Endothelial cell of umbilical vein (primary cell): ENCODE results near the gene SNX25. TPM values are rescaled to one million over a fixed set of nuclear protein-coding genes. Genes with fewer than 3 reads are reported as not detected.

Experiments used
- BruUV-seq: library from RNA; stranded (reverse); fragments of 400-500 nt; replicated peaks from 2 replicates; lab custom pipeline; 2021; lab: Mats Ljungman, UMichigan
- CTCF ChIA-PET: fragments of 300-600, 350-600 bp; sonication (Branson Sonifier 250); formaldehyde crosslinking; loops from one replicate; lab custom pipeline; 2021; ENCODE audit warnings: antibody characterized with exemption, inconsistent platforms; lab: Charles Lee
- POLR2A ChIA-PET: fragments of 300-600, 350-600 bp; sonication (Branson Sonifier 250); formaldehyde crosslinking; loops from one replicate; lab custom pipeline; 2021; ENCODE audit warnings: antibody characterized with exemption, inconsistent platforms; lab: Charles Lee
- DNase-seq: peaks from one replicate; pipeline ENCODE4 v3.0.0-alpha.2; 2011; ENCODE audit warnings: low read depth, low spot score
- FAIRE-seq: peaks from 2 replicates; lab custom pipeline; 2011; peaks lifted over from hg19 to GRCh38; lab: Jason Lieb, UNC
- H2AFZ ChIP-seq: 2 replicates; pipeline ENCODE4 v1.6.0; 2012; ENCODE audit warnings: low read depth, low read length, control low read depth, inconsistent platforms
- H3K27ac ChIP-seq: 2 replicates; pipeline ENCODE4 v1.5.1; 2011; ENCODE audit warnings: low read depth, mild to moderate bottlenecking, control low read depth, low read length, moderate library complexity; ENCODE audit not compliant: insufficient read depth
- H3K27me3 ChIP-seq, 2 experiments: 2 replicates each; pipeline versions ENCODE4 v1.6.0 to v1.6.1; 2011; ENCODE audit warnings: low read length in 2 of 2, mixed read lengths in 1 of 2; ENCODE audit not compliant: control insufficient read depth in 2 of 2, insufficient read depth in 2 of 2
- H3K36me3 ChIP-seq, 2 experiments: 2 replicates in 1 of 2; 3 replicates in 1 of 2; pipeline ENCODE4 v1.5.1; 2011; ENCODE audit warnings: low read length in 2 of 2, mild to moderate bottlenecking in 1 of 2, moderate library complexity in 1 of 2; ENCODE audit not compliant: control insufficient read depth in 2 of 2, insufficient read depth in 2 of 2; ENCODE audit errors: extremely low read depth in 1 of 2
- H3K4me1 ChIP-seq: 3 replicates; pipeline ENCODE4 v1.5.1; 2011; ENCODE audit warnings: mild to moderate bottlenecking, low read length; ENCODE audit not compliant: control insufficient read depth, insufficient read depth; ENCODE audit errors: extremely low read depth
- H3K4me2 ChIP-seq: 2 replicates; pipeline ENCODE4 v1.6.1; 2011; ENCODE audit warnings: low read length, control low read depth, mixed read lengths; ENCODE audit not compliant: insufficient read depth
- H3K4me3 ChIP-seq, 3 experiments: fragments of 200-600 bp in 1 of 3; sonication (generic), shearing (Covaris generic) in 1 of 3; replicated peaks in 1 of 3; 2 replicates each; pipeline ENCODE4 v1.5.1; 2011 to 2016; ENCODE audit warnings: control low read depth in 3 of 3, low read length in 3 of 3, mild to moderate bottlenecking in 2 of 3, inconsistent platforms in 1 of 3, low read depth in 1 of 3, moderate library complexity in 1 of 3; ENCODE audit not compliant: insufficient read depth in 1 of 3
- H3K79me2 ChIP-seq: 2 replicates; pipeline ENCODE4 v1.6.0; 2012; ENCODE audit warnings: low read length, inconsistent platforms; ENCODE audit not compliant: control insufficient read depth, insufficient read depth
- H3K9ac ChIP-seq: replicated peaks from 2 replicates; pipeline ENCODE3; 2011; ENCODE audit warnings: low read length, control low read depth; ENCODE audit not compliant: insufficient read depth; ENCODE audit errors: extremely low read depth
- H3K9me1 ChIP-seq: replicated peaks from 3 replicates; pipeline ENCODE4 v1.6.0; 2011; ENCODE audit warnings: mild to moderate bottlenecking, low read length; ENCODE audit not compliant: control insufficient read depth, insufficient read depth; ENCODE audit errors: extremely low read depth
- H3K9me3 ChIP-seq: replicated peaks from 2 replicates; pipeline ENCODE4 v1.5.1; 2012; ENCODE audit warnings: low read length, inconsistent platforms; ENCODE audit not compliant: control insufficient read depth, insufficient read depth
- H4K20me1 ChIP-seq: replicated peaks from 2 replicates; pipeline ENCODE3; 2011; ENCODE audit warnings: mild to moderate bottlenecking, low read length; ENCODE audit not compliant: control insufficient read depth, insufficient read depth; ENCODE audit errors: extremely low read depth
- EZH2 ChIP-seq: IDR thresholded peaks from 2 replicates; pipeline ENCODE4 v1.6.1; 2012; ENCODE audit warnings: borderline replicate concordance, low read depth, mild to moderate bottlenecking, moderate library complexity, low read length, inconsistent platforms; ENCODE audit not compliant: severe bottlenecking
- GATA2 ChIP-seq: IDR thresholded peaks from 2 replicates; pipeline ENCODE4 v1.7.0; 2011; ENCODE audit warnings: low read depth, mild to moderate bottlenecking, moderate library complexity, mixed read lengths, low read length; ENCODE audit not compliant: insufficient read length, insufficient read depth
- JUN ChIP-seq: IDR thresholded peaks from 2 replicates; pipeline ENCODE4 v1.6.1; 2011; ENCODE audit warnings: borderline replicate concordance, low read depth; ENCODE audit not compliant: insufficient read length, insufficient read depth
- MYC ChIP-seq: IDR thresholded peaks from one replicate; pipeline ENCODE4 v1.6.1; 2011; ENCODE audit warnings: mild to moderate bottlenecking, low read depth, low read length
- POLR2A ChIP-seq: IDR thresholded peaks from 2 replicates; pipeline ENCODE4 v1.6.1; 2012; ENCODE audit warnings: low read depth, mild to moderate bottlenecking, control low read depth, low read length
- POLR2AphosphoS5 ChIP-seq: IDR thresholded peaks from 2 replicates; pipeline ENCODE4 v1.6.1; 2012; ENCODE audit warnings: low read depth, mild to moderate bottlenecking, control low read depth, low read length, moderate library complexity; ENCODE audit not compliant: insufficient read depth
- dilution Hi-C: fragments of 300-500 bp; cut with MboI; formaldehyde crosslinking; loops from one replicate; pipeline ENCODE4 v1.15.0; 2019; ENCODE audit warnings: low sequenced_read_pairs; ENCODE audit not compliant: extremely low pct_ligation_motif_present
- intact Hi-C: fragments of 100-400 bp; cut with micrococcal nuclease; formaldehyde crosslinking; loops from one replicate; pipeline ENCODE4 v1.10.0; 2022
- polyA plus RNA-seq, 4 experiments: library from polyadenylated mRNA; depleted of rRNA in 3 of 4; stranded (reverse) in 3 of 4; unstranded in 1 of 4; fragments of >200 nt; gene quantifications; 2 replicates each; pipeline versions ENCODE4 v1.2.1 to v1.2.3, GENCODE V29; 2011 to 2012; ENCODE audit warnings: missing spikeins in 1 of 4
- total RNA-seq: library from RNA; stranded (reverse); gene quantifications from 2 replicates; pipeline ENCODE4 v1.2.3, GENCODE V29; 2021
- TF ChIP-seq, protein P1 (sequence below): IDR thresholded peaks from 2 replicates; pipeline ENCODE4 v1.6.1; 2011; ENCODE audit not compliant: insufficient read depth, insufficient read length
- TF ChIP-seq, protein P2 (sequence below), 2 donors: IDR thresholded peaks; 1 replicate in 1 of 2; 2 replicates in 1 of 2; pipeline ENCODE4 v1.5.1; 2011; ENCODE audit warnings: low read length in 2 of 2, mild to moderate bottlenecking in 2 of 2, moderate library complexity in 2 of 2, control low read depth in 1 of 2, inconsistent platforms in 1 of 2, low read depth in 1 of 2; ENCODE audit not compliant: insufficient read depth in 1 of 2; ENCODE audit errors: extremely low read depth in 1 of 2

Gene SNX25
- total and polyA plus RNA-seq, 2 donors (not counting 3 experiments of a cell fraction or from before 2014, with no cell fraction given) = 6.6 to 16.1 TPM

DNA sequence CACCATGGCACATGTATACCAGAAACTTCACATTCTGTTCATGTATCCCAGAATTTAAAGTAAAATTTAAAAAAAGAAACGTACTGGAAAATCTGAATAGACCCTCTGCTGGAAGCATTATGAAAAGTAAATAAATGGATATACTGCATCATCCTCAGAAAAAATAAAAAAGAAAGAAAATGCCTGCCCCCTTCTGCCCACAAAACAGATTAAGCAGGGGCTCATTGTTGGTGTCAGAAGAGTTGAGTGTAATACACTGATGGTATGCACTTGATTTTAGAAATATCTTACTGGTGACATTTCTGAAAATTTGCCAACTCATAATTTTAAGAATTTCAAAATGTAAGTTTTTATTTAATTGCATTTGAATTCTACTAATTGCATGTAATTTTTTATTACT, 108.5 kb downstream of the SNX25 start:
- no peaks in the 10 kb centered on the region for H3K9me3 ChIP-seq
- BruUV-seq = no TSS peak
- H3K27me3 ChIP-seq = no peaks in the 10 kb centered on the region
- H3K36me3 ChIP-seq = no peaks in the 10 kb centered on the region
- FAIRE-seq = no peak
- no peaks in the 10 kb centered on the region for H3K79me2 ChIP-seq
- no peak overlapping the region for H3K27ac ChIP-seq
- TF ChIP-seq, protein P1, sequence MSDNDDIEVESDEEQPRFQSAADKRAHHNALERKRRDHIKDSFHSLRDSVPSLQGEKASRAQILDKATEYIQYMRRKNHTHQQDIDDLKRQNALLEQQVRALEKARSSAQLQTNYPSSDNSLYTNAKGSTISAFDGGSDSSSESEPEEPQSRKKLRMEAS = no peak
- TF ChIP-seq GATA2 (no peak), POLR2A (no peak), POLR2AphosphoS5 (no peak), MYC (no peak), EZH2 (no peak), JUN (no peak)
- TF ChIP-seq, protein P2, sequence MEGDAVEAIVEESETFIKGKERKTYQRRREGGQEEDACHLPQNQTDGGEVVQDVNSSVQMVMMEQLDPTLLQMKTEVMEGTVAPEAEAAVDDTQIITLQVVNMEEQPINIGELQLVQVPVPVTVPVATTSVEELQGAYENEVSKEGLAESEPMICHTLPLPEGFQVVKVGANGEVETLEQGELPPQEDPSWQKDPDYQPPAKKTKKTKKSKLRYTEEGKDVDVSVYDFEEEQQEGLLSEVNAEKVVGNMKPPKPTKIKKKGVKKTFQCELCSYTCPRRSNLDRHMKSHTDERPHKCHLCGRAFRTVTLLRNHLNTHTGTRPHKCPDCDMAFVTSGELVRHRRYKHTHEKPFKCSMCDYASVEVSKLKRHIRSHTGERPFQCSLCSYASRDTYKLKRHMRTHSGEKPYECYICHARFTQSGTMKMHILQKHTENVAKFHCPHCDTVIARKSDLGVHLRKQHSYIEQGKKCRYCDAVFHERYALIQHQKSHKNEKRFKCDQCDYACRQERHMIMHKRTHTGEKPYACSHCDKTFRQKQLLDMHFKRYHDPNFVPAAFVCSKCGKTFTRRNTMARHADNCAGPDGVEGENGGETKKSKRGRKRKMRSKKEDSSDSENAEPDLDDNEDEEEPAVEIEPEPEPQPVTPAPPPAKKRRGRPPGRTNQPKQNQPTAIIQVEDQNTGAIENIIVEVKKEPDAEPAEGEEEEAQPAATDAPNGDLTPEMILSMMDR (IDR thresholded peaks at IDR 0.05; ENCODE audit: extremely low read depth in 1 of 2, insufficient read depth in 1 of 2, low read depth in 1 of 2, low read length in 2 of 2) = no peak
- H3K4me2 ChIP-seq = peak overlapping the region; percentile 57
- no peak overlapping the region for H3K9ac ChIP-seq
- CTCF ChIA-PET = no interaction called here
- H3K4me3 ChIP-seq = no peak overlapping the region
- dilution Hi-C loops (no loop called here), intact Hi-C loops (loop anchor here (1.0 kb wide), 1 partner anchor 78 kb away; the partner anchor contains the start of gene ANKRD37)
- POLR2A ChIA-PET = no interaction called here
- H3K9me1 ChIP-seq = no peaks in the 10 kb centered on the region
- peak; percentile 4 for DNase-seq
- H2AFZ ChIP-seq = no peak overlapping the region
- peaks cover 13% of the 10 kb centered on the region for H3K4me1 ChIP-seq
- H4K20me1 ChIP-seq = no peaks in the 10 kb centered on the region
